OCI-LY1 (cell line): Measurements from ENCODE around the gene TMEM184A.

Experiments used
- H2AFZ ChIP-seq: fragments of 200-600 bp; sonication (generic), shearing (Covaris generic); 2 replicates; pipeline ENCODE4 v1.6.0; 2014; ENCODE audit warnings: antibody characterized with exemption, mild to moderate bottlenecking, low read length
- H3F3A ChIP-seq: fragments of 200-600 bp; sonication (generic), shearing (Covaris generic); 2 replicates; pipeline ENCODE4 v1.6.0; 2014; ENCODE audit warnings: mild to moderate bottlenecking, antibody characterized with exemption, low read length, moderate library complexity; ENCODE audit not compliant: insufficient read depth
- H3K27ac ChIP-seq: fragments of 200-600 bp; sonication (generic); 2 replicates; pipeline ENCODE4 v1.5.1; 2014; ENCODE audit warnings: low read length, mixed run types, mild to moderate bottlenecking, low read depth; ENCODE audit not compliant: poor library complexity, severe bottlenecking
- H3K27me3 ChIP-seq: fragments of 200-600 bp; sonication (generic); 2 replicates; pipeline ENCODE4 v1.6.0; 2014; ENCODE audit warnings: antibody characterized with exemption, mild to moderate bottlenecking, low read length, moderate library complexity; ENCODE audit not compliant: insufficient read depth
- H3K36me3 ChIP-seq: fragments of 200-600 bp; sonication (generic); 2 replicates; pipeline ENCODE4 v1.6.1; 2014; ENCODE audit warnings: mild to moderate bottlenecking, antibody characterized with exemption, low read length, moderate library complexity, mixed read lengths; ENCODE audit not compliant: insufficient read depth
- H3K4me1 ChIP-seq: fragments of 200-600 bp; sonication (generic); 2 replicates; pipeline ENCODE4 v1.5.1; 2014; ENCODE audit warnings: mild to moderate bottlenecking, low read length, moderate library complexity; ENCODE audit not compliant: insufficient read depth, severe bottlenecking
- H3K4me2 ChIP-seq: fragments of 200-600 bp; sonication (generic), shearing (Covaris generic); 2 replicates; pipeline ENCODE4 v1.6.1; 2014; ENCODE audit warnings: low read length
- H3K4me3 ChIP-seq: fragments of 200-600 bp; sonication (generic); 2 replicates; pipeline ENCODE4 v1.5.1; 2014; ENCODE audit warnings: low read length, low read depth, mild to moderate bottlenecking, mixed read lengths; ENCODE audit not compliant: poor library complexity, severe bottlenecking
- H3K79me2 ChIP-seq: fragments of 200-600 bp; shearing (Covaris generic); 2 replicates; pipeline ENCODE4 v1.6.1; 2016; ENCODE audit warnings: mixed run types, low read length, mixed read lengths; ENCODE audit not compliant: insufficient read depth
- H3K9ac ChIP-seq: fragments of 200-600 bp; sonication (generic), shearing (Covaris generic); 2 replicates; pipeline ENCODE4 v1.6.1; 2014; ENCODE audit warnings: mild to moderate bottlenecking, low read length, mixed read lengths
- H3K9me2 ChIP-seq: fragments of 200-600 bp; sonication (generic), shearing (Covaris generic); 2 replicates; pipeline ENCODE4 v1.6.1; 2014; ENCODE audit warnings: low read depth, mild to moderate bottlenecking, low read length, mixed read lengths
- H3K9me3 ChIP-seq: fragments of 200-600 bp; shearing (Covaris generic); 2 replicates; pipeline ENCODE4 v1.6.1; 2014; ENCODE audit warnings: low read length, mixed read lengths
- H4K20me1 ChIP-seq: fragments of 200-600 bp; sonication (generic), shearing (Covaris generic); 2 replicates; pipeline ENCODE4 v1.6.0; 2016; ENCODE audit warnings: mild to moderate bottlenecking, low read length; ENCODE audit not compliant: insufficient read depth
- EZH2 ChIP-seq: fragments of 200-600 bp; sonication (generic), shearing (Covaris generic); IDR thresholded peaks from 2 replicates; pipeline ENCODE4 v1.8.0; 2017; ENCODE audit warnings: borderline replicate concordance, mixed run types, mild to moderate bottlenecking, antibody characterized with exemption, low read length, moderate library complexity, mixed read lengths
- TF ChIP-seq, protein P1 (sequence below): fragments of 200-600 bp; sonication (generic), shearing (Covaris generic); IDR thresholded peaks from 2 replicates; pipeline ENCODE4 v1.5.1; 2017; ENCODE audit warnings: mild to moderate bottlenecking, antibody characterized with exemption, low read length, moderate library complexity, mixed read lengths

TMEM184A gene

DNA sequence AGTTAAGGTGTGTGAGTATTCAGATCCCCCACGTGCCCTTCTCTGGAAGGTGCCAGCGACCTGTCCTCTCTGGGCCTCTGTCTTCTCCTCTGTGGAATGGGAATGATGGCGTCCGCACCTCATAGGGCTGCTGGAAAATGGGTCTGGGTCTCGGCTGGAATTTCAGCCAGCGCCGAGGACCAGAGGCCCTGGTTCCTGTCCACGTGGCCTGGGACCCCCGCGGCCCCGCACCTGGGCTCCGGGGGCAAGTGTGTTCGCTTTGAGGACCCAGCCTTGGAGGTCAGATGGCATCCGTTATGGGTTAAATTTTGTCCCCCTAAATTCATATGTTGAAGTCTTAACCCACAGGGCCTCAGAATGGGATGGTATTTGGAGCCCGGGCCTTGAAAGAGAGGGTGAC lies 46.4 kb upstream of the TMEM184A start:
- H3K36me3 ChIP-seq = no peaks in the 10 kb centered on the region; the same call in 1 of the 2 replicates
- H3K4me1 ChIP-seq = no peaks in the 10 kb centered on the region
- H3K9me3 ChIP-seq = no peaks in the 10 kb centered on the region
- no peak overlapping the region for H3K9ac ChIP-seq
- H3K4me2 ChIP-seq = no peak overlapping the region
- H3K4me3 ChIP-seq = no peak overlapping the region
- H3K27ac ChIP-seq = no peak overlapping the region
- no peaks in the 10 kb centered on the region for H3F3A ChIP-seq
- 0 out of 2 replicates have a peak, but pooled peaks cover 11% of the 10 kb centered on the region for H3K27me3 ChIP-seq
- no peak overlapping the region for H2AFZ ChIP-seq
- H3K9me2 ChIP-seq = no peaks in the 10 kb centered on the region
- H3K79me2 ChIP-seq = no peaks in the 10 kb centered on the region
- H4K20me1 ChIP-seq = no peaks in the 10 kb centered on the region
- no peak for TF ChIP-seq EZH2

GRCh38 chr7:1601956-1602355 lies 46.0 kb upstream of the TMEM184A start:
- 0 out of 2 replicates have a peak, but pooled peaks cover 13% of the 10 kb centered on the region for H3K27me3 ChIP-seq
- TF ChIP-seq, protein P1, sequence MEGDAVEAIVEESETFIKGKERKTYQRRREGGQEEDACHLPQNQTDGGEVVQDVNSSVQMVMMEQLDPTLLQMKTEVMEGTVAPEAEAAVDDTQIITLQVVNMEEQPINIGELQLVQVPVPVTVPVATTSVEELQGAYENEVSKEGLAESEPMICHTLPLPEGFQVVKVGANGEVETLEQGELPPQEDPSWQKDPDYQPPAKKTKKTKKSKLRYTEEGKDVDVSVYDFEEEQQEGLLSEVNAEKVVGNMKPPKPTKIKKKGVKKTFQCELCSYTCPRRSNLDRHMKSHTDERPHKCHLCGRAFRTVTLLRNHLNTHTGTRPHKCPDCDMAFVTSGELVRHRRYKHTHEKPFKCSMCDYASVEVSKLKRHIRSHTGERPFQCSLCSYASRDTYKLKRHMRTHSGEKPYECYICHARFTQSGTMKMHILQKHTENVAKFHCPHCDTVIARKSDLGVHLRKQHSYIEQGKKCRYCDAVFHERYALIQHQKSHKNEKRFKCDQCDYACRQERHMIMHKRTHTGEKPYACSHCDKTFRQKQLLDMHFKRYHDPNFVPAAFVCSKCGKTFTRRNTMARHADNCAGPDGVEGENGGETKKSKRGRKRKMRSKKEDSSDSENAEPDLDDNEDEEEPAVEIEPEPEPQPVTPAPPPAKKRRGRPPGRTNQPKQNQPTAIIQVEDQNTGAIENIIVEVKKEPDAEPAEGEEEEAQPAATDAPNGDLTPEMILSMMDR = no peak
- TF ChIP-seq EZH2 = no peak

DNA sequence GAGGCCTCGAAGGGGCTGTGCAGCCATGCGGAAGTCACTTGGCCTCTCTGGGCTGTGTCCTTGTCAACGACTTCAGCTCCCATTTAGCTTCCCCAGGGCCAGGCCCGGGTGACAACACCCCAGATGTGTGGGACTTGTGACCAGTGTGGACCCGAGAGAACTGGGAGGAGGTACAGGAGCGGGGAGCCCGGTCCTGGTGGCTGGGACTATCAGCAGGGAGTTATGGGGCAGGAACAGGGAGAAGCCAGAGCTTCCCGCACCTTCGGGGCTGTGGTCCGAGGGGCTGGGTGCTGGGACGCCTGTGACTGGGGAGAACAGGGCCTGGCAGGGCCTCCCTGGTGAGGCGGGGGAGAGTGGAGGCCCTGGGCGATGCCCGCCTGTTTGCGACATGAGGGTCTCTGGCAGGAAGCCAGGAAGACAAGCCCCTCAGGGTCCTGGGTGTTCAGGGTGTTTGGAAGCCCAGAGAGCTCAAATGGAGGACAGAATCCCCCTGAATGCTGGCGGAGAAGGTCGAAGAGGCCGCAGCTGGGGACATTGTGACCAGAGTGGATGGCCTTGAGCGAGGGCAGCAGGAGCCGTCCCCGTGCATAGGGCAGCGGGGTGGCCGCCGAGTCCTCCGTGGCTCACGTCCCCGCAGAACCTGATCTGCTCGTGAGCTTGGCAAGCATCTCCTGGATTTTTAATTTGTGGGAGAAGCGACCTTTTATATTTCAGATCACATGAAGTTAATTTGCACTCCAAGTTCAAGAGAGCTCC lies 43.8 kb upstream of the TMEM184A start:
- no peaks in the 10 kb centered on the region for H3K9me2 ChIP-seq
- H4K20me1 ChIP-seq = no peaks in the 10 kb centered on the region
- H3K9ac ChIP-seq = no peak overlapping the region
- no peak overlapping the region for H2AFZ ChIP-seq
- no peaks in the 10 kb centered on the region for H3F3A ChIP-seq
- 0 out of 2 replicates have a peak, but pooled peaks cover 13% of the 10 kb centered on the region for H3K27me3 ChIP-seq
- no peak overlapping the region for H3K4me2 ChIP-seq
- H3K79me2 ChIP-seq = no peaks in the 10 kb centered on the region
- H3K36me3 ChIP-seq = no peaks in the 10 kb centered on the region; the same call in 1 of the 2 replicates
- TF ChIP-seq, protein P1 = no peak
- TF ChIP-seq EZH2 = no peak
- no peak overlapping the region for H3K4me3 ChIP-seq
- H3K27ac ChIP-seq = no peak overlapping the region
- no peaks in the 10 kb centered on the region for H3K9me3 ChIP-seq
- H3K4me1 ChIP-seq = no peaks in the 10 kb centered on the region

More at GRCh38 chr7:1601956-1602355, 46.0 kb upstream of the TMEM184A start:
- Histone ChIP-seq H3K9me3 (no peaks in the 10 kb centered on the region), H3K9me2 (no peaks in the 10 kb centered on the region), H3F3A (no peaks in the 10 kb centered on the region), H3K27ac (no peak overlapping the region), H3K79me2 (no peaks in the 10 kb centered on the region), H4K20me1 (no peaks in the 10 kb centered on the region), H3K4me1 (no peaks in the 10 kb centered on the region), H3K4me3 (no peak overlapping the region), H3K4me2 (no peak overlapping the region), H3K36me3 (no peaks in the 10 kb centered on the region; the same call in 1 of the 2 replicates), H3K9ac (no peak overlapping the region), H2AFZ (no peak overlapping the region)
